T1000 (cell line): ENCODE results near the gene AMN1.
"Not testable (repeated sequence)": the region's sequence is repeated elsewhere in the genome, so short reads cannot be mapped to it uniquely, and the experiment has no call there.

Source experiments
- DNase-seq: peaks from one replicate; lab custom pipeline; 2025; ENCODE audit warnings: mixed read lengths; lab: John Stamatoyannopoulos, UW

Gene AMN1

GRCh38 chr12:31732926-31733548 lies 4.2 kb upstream of the AMN1 start:
- DNase-seq: peak; percentile 24

- DNase-seq: not testable (repeated sequence)
These were observed 2.4 kb upstream of the AMN1 start for GRCh38 chr12:31731203-31731602.

GRCh38 chr12:31729705-31730104 lies 884 bp upstream of the AMN1 start:
- DNase-seq: no peak

GRCh38 chr12:31728289-31728916 lies 418 bp downstream of the AMN1 start:
- no peak for DNase-seq

GRCh38 chr12:31727192-31727591 lies 1.6 kb downstream of the AMN1 start:
- no peak for DNase-seq

- no peak for DNase-seq
These were observed 2.2 kb downstream of the AMN1 start for GRCh38 chr12:31726575-31726974.

GRCh38 chr12:31724557-31724956 lies 4.3 kb downstream of the AMN1 start:
- no peak for DNase-seq

GRCh38 chr12:31722580-31722979 lies 6.2 kb downstream of the AMN1 start:
- DNase-seq: no peak

GRCh38 chr12:31718542-31719198 lies 10.2 kb downstream of the AMN1 start:
- not testable (repeated sequence) for DNase-seq

- not testable (repeated sequence) for DNase-seq
These were observed 11.8 kb downstream of the AMN1 start for GRCh38 chr12:31716998-31717397.

GRCh38 chr12:31715283-31715825 lies 13.5 kb downstream of the AMN1 start:
- no peak for DNase-seq

- DNase-seq: no peak
These were observed 14.2 kb downstream of the AMN1 start for GRCh38 chr12:31714406-31715271.

- DNase-seq: no peak
These were observed 15.9 kb downstream of the AMN1 start for GRCh38 chr12:31712877-31713276.

- no peak for DNase-seq
These were observed 18.6 kb downstream of the AMN1 start for GRCh38 chr12:31710021-31710818.

GRCh38 chr12:31708118-31708517 lies 20.7 kb downstream of the AMN1 start:
- not testable (repeated sequence) for DNase-seq

GRCh38 chr12:31705621-31706020 lies 23.2 kb downstream of the AMN1 start:
- no peak for DNase-seq

- no peak for DNase-seq
These were observed 26.8 kb downstream of the AMN1 start for GRCh38 chr12:31702047-31702446.

GRCh38 chr12:31689921-31690320 lies 38.9 kb downstream of the AMN1 start:
- not testable (repeated sequence) for DNase-seq

- no peak for DNase-seq
These were observed 41.7 kb downstream of the AMN1 start for GRCh38 chr12:31687101-31687527.

- no peak for DNase-seq
These were observed 43.0 kb downstream of the AMN1 start for GRCh38 chr12:31685801-31686200.
